22Rv1 (cell line): Measurements from ENCODE around the gene EQTN.

Source experiments
- H3K27ac ChIP-seq: fragments of 450-650 bp; 2 replicates; pipeline ENCODE4 v1.5.1; 2017
- CTCF ChIP-seq: fragments of 450-650 bp; IDR thresholded peaks from 2 replicates; pipeline ENCODE4 v1.5.1; 2017; ENCODE audit warnings: mild to moderate bottlenecking
- ZFX ChIP-seq: fragments of 450-650 bp; IDR thresholded peaks from 2 replicates; pipeline ENCODE4 v1.6.1; 2017; ENCODE audit warnings: antibody characterized with exemption, borderline replicate concordance

EQTN gene

GRCh38 chr9:27329291-27329690, 32.3 kb upstream of the EQTN start:
- no peak overlapping the region for H3K27ac ChIP-seq
- TF ChIP-seq CTCF (no peak), ZFX (no peak)

- H3K27ac ChIP-seq: no peak overlapping the region
- TF ChIP-seq ZFX (no peak), CTCF (no peak)
Observed at GRCh38 chr9:27328483-27328882, 31.5 kb upstream of the EQTN start.

GRCh38 chr9:27311184-27311583, 14.2 kb upstream of the EQTN start:
- H3K27ac ChIP-seq: no peak overlapping the region
- TF ChIP-seq ZFX (no peak), CTCF (no peak)

GRCh38 chr9:27310582-27310981, 13.6 kb upstream of the EQTN start:
- no peak for TF ChIP-seq CTCF
- TF ChIP-seq ZFX: no peak
- no peak overlapping the region for H3K27ac ChIP-seq

GRCh38 chr9:27308691-27309390, 11.9 kb upstream of the EQTN start:
- TF ChIP-seq ZFX (no peak), CTCF (no peak)

GRCh38 chr9:27304521-27304920, 7.6 kb upstream of the EQTN start:
- H3K27ac ChIP-seq: no peak overlapping the region
- TF ChIP-seq ZFX: no peak
- no peak for TF ChIP-seq CTCF

More at GRCh38 chr9:27308691-27309390, 11.9 kb upstream of the EQTN start:
- H3K27ac ChIP-seq: no peak overlapping the region

- no peak overlapping the region for H3K27ac ChIP-seq
- no peak for TF ChIP-seq CTCF
Observed at GRCh38 chr9:27303219-27303618, 6.3 kb upstream of the EQTN start.
